CD4-positive, alpha-beta T cell treated with Interferon gamma for 1 hour (primary cell): ENCODE measurements around the gene TOR1AIP1.
A peak's percentile ranks its signal among the peaks of the same experiment; 100 is the strongest.
"Not testable (repeated sequence)": the region's sequence is repeated elsewhere in the genome, so short reads cannot be mapped to it uniquely, and the experiment has no call there.

ENCODE experiments used
- DNase-seq: peaks from one replicate; pipeline ENCODE4 v3.0.0-alpha.2; 2020

The TOR1AIP1 gene

DNA sequence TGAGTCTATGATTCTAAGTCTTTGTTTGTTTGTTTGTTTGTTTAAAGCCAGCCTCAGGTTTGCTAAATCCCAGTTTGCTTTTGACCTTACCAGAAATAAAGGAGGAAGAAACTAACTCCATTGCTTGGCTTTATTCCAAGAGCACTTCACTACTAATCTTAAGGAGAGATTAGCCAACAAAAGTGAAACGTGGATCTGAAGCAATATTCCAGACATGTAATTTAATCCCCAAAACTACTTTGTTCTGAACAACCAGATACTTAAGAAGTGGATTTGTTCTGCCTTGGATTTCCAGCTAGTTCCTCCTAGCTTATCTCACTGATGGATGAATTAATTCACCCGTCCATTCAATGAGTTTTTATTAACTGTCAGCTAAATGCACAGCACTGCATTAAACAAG, 56.7 kb downstream of the TOR1AIP1 start:
- DNase-seq, result no peak

DNA sequence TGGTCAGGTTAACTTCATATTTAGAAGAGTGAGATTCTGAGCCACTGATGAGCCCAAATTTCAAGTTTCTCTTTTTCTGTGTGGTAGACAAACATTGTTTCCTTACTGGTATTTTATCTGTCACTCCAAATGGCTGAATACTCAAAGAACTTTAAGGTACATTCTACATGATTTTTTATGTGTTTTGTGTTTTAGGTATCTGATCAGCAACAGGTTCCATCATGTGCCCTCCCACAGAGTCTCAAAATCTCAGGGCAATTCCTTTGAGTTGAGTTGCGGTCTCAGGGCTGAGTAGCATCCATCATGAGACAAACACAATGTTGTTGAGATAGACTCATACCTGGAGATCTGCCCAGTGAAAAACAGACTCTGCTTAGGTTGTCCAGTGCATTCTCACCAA, 57.9 kb downstream of the TOR1AIP1 start:
- no peak for DNase-seq

DNA sequence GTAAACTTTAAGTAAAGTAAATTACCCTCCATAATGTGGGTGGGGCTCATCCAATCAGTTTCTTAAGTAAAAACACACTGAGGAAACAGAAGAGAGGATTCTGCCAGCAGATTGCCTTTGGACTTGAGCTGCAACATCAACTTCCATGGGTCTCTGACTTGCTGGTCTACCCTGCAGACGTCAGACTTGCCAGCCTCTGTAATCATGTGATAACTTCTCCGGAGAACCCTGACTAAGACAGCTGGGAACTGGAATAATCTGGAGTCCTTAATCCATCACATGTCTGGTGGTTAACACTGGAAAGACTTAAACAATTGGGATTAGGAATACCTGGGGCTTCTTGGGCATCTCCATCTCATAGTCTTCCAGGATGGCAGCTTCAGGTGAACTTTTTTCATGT, 59.4 kb downstream of the TOR1AIP1 start:
- no peak for DNase-seq

DNA sequence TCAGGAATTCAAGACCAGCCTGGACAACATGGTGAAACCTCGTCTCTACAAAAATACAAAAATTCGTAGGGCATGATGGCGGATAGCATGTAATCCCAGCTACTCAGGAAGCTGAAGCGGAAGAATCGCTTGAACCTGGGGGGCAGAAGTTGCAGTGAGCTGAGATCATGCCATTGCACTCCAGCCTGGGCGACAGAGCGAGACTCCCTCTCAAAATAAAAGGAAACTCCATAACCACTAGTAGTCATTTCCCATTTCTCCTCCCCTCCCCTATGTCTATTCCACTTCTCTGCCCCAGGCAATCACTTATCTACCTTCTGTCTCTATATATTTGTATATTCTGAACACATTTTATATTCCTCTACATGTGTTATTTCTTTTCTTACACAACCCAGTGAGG, 68.6 kb downstream of the TOR1AIP1 start:
- DNase-seq, result no peak

DNA sequence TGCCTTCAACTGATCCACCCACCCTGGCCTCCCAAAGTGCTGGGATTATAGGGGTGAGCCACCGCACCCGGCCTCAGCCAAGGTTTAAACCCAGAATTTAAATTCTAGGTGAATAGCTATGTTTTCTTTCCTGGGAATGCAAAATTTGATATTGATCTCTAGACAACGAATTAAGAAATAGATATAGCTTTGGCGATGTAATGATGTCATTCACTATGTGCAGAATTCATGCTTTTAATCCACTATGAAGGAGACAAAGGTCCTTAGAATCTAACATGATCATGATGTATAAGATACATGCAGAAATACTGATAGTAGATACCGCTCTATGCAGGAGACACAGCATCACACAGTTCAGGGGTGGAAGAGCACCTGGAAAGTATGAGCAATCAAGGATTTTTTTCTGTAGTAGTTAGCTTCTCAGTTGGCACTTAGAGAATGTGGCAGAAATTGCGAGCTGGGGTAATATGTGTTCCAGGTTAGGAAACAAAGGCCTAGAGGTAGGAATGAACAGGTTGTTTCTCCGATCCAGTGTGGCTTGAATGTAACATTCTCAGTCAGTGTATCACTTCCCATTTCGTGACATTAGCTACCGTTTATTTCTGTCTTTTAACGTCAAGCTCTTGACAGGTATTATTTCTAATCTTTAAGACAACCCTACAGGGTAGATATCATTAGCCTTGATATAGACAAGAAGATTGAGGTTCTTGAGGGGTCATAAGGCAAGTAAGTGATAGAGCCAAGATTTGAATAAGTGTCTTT, 69.5 kb downstream of the TOR1AIP1 start:
- no peak for DNase-seq

DNA sequence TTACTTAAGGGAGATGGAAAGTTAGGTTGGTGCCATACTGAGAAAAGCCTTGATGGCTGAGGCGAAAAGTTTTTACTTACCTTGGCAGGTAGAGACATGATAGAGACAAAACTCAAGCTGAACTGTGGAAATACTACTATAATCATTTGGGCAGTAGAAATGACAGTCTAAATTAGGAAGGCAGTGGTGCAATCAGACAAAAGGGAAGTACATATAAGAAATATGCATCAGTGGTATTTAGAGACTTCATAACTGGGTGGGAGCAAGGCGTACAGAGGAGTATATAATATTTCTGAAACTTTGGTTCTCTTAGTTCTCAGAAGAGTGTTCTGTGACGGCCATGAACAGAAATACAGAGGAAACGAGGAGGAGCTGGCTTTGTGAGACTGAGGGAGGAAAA, 70.1 kb downstream of the TOR1AIP1 start:
- DNase-seq, result no peak

DNA sequence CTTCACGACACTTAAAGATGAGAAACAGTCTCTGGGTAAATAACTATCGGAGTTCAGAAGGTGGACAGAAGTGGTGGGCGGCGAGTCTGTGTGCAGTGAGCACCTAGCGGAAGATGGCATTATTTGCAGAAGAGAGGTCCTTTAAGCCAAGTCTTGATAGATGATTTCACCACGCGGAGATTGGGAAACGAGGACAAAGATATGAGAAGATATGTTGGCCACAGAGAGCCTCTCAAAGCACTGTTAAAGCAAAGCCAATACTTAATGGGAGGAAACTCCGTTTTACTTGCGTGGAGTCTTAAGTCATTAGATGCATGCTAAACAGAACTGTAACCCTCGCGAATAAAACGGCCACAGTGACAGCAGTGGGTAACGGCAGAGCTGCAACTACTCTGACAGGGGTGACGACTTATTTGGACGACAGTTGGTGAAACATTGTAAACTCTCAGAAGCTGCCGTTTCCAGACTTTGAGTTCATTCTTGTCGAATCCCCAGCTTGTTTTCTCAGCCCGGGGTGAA, 71.9 kb downstream of the TOR1AIP1 start:
- DNase-seq, result peak; percentile 40

DNA sequence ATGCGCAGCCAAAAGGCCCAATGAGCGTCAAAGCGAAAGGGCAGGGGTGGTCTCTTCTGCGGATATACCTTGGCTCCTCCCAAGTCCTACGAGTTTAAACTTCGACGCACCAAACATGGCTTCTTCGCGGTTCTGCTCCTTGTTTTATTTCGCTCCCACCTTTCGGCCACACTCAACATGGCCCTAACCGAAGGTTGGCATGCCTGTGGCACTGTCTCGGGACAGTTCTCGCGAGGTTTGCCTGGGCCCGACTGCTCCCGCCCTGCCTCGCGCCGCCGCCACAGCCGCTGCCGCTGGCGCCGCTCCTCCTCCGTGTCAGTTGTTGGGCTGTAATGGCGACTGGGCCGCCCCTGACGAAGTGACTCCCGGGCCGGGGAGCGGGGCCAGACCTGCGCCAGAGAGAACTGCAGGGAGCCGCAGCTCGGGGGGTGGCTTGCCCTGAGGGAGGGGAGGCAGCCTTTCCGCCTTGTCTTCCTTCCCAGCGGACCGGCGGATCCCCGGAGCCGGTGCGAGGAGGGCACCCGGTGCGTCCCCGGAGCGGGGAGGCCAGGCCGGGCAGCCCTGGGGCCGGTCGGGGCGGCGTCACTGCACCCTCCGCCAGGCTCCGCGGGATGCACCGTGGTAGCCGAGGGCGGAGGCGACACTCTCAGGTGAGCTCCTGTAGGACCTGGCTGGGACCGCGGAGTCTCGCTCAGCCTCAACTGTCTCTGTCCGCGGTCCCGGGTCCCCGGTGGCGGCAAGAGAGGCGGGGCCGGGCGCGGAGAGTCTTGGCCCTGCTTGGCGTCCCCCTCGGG, 72.6 kb downstream of the TOR1AIP1 start, which contains the start of gene CEP350:
TSS of gene CEP350 (plus strand) at position 318 of the 794 bp plus-strand sequence. CDS start 31,372 bp downstream, outside the sequence.
- peak; percentile 99 for DNase-seq

DNA sequence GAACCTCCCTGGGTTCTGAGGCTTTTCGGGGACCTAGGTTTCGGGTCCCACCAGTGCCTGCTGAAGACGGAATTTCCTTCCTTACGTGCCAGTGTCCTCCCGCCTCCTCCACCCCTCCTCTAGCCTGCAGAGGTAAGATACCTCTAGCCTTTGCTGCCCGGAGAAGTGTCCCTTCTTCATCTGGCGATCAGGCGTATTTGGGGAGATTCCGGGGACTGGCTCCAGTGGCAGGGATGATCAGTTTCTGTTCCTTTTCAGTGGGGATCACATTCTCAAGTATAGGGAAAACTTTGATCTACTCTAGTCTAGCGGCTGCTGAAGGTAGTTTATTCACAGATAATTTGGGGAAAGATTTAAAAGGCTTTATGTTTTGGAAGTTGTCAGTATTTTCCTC, 73.2 kb downstream of the TOR1AIP1 start:
- no peak for DNase-seq

DNA sequence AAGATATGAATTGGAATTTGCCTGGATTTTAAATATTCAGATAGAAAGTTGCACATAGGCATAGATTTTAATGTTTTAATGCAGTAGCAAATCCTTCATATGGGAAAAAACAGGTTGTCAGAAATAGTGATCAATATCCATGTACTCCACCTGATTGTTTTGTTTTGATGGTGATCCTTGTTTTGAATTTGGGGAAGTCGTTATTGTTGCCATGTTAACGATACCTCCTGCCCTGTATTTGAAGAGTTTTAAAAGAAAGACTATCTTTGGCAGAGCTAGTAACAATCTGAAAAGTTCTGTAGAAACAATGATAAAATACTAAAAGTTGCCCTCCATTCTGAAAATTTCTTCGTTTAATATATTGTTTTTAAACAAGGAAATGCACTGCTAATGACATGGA, 73.6 kb downstream of the TOR1AIP1 start:
- no peak for DNase-seq

DNA sequence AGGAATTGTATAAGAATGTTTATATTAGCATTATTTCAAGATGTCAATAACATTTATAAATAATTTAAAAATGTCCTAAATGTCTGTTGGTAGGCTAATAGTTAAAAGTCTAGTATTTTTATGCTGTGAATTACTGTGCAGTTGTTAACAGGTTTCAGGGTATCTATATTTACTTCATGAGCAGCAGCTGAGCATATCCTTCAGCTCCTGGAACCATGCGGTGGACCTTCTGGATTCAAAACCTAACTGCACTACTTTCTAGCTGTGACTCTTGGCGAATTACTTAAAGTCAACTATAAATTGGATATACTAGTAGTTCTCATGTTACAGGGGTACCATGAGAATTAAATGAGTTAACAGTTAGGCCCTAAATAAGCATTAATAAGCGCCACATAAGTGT, 76.3 kb downstream of the TOR1AIP1 start:
- no peak for DNase-seq

DNA sequence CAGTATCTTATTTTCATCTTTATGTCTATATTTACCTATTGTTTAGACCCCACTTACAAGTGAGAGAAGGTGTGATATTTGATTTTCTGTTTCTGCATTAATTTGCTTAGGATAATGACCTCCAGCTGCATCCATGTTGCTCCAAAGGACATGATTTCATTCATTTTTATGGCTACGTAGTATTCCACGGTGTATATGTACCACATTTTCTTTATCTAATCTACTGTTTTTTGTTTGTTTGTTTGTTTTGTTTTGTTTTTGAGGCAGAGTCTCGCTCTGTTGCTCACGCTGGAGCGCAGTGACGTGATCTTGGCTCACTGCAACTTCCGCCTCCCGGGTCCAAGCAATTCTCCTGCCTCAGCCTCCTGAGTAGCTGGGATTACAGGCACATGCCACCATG, 80.1 kb downstream of the TOR1AIP1 start:
- DNase-seq, result not testable (repeated sequence)

DNA sequence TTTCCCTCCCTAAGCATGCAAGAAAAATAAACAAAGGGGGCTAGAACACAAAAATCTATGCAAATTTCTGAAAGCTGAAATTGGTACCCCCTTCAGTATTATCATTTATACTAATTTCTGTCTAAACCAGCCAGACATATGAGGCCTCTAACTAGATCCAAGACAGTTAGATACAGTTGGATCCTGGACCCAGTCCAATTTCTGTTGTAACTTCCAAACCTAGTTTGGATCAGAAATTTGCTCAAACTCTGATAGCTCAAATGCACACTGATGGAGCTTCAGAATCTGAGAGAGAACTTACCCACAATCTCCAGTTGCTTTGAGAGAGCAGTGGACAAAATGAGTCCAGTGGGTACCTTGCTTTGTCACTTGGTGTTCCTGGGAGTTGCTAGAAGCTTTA, 84.5 kb downstream of the TOR1AIP1 start:
- no peak for DNase-seq

DNA sequence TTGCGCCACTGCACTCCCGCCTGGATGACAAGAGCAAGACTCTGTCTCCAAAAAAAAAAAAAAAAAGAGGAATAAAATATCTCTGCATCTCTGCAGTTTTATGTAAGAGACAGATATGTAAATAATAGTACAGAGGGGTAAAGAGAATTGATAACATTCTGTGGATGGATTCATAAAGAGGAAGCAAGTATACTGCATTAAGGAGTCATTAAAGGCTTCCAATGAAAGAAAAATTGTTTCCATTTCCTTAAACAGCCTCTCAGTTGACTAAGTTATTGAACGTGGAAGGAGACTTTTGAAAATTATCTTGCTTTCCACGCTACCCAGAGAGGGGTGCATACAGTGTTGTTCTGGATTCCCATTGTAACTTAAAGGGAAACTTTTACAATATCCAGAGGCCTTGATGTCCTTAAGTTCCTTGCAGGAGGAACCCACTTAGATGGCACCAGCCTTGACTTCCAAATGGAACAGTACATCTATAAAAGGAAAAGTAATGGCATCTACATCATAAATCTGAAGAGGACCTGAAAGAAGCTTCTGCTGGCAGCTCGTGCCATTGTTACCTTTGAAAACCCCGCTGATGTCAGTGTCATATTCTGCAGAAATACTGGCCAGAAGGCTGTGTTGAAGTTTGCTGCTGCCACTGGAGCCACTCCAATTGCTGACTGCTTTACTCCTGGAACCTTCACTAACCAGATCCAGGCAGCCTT, 86.4 kb downstream of the TOR1AIP1 start:
- no peak for DNase-seq

DNA sequence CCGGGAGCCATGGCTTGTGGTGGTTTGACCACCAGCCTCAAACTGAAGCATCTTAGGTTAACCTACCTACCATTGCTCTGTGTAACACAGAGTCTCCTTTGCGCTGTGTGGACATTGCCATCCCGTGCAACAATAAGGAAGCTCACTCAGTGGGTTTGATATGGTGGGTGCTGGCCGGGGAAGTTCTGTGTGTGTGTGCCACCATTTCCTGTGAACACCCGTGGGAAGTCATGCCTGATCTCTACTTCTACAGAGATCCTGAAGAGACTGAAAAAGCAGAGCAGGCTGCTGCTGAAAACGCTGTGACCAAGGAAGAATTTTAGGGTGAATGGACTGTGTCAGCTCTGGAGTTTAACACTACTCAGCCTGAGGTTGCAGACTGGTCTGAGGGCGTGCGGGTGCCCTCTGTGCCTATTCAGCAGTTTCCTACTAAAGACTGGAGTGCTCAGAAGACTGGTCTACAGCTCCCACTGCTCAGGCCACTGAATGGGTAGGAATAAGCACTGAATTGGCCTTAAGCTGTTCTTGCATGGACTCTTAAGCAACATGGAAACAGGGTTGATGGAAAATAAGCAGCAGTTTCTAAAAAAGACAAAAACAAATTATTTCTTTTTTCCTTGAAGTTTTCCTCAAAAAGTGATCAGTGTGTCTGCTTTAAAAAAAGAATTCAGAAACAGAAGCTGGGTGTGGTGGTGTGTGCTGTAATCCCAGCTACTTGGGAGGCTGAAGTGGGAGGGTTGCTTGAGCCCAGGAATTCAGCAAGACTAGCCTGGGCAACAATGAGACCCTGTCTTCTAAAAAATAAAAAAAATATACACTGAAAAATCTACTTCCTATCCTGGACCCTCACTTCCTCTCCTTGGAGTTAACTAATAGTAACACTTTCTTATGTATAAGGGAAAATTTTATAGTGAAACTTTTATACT, 87.2 kb downstream of the TOR1AIP1 start:
- DNase-seq, result no peak
